Brain microvascular endothelial cell (primary cell): ENCODE data around the gene ADAMTS2.

Experiments used
- DNase-seq: peaks from one replicate; pipeline ENCODE4 v3.0.0-alpha.2; 2020
- H3K27ac ChIP-seq: fragments of 250-450 bp; sonication (Bioruptor Pico); 2 replicates; pipeline ENCODE4 v1.5.1; 2020; ENCODE audit warnings: mild to moderate bottlenecking, moderate library complexity
- H3K27me3 ChIP-seq: fragments of 250-450 bp; sonication (Bioruptor Pico); replicated peaks from 2 replicates; pipeline ENCODE4 v1.5.1; 2020; ENCODE audit warnings: mild to moderate bottlenecking
- H3K36me3 ChIP-seq: fragments of 250-450 bp; sonication (Bioruptor Pico); replicated peaks from 2 replicates; pipeline ENCODE4 v1.5.1; 2020; ENCODE audit warnings: mild to moderate bottlenecking
- H3K4me3 ChIP-seq: 2 replicates; pipeline ENCODE4 v1.5.1; 2011; ENCODE audit warnings: low read depth, mild to moderate bottlenecking, control low read depth, low read length, moderate library complexity
- in situ Hi-C: cut with HindIII; loops from 2 replicates; pipeline ENCODE4 v1.10.0; 2017; ENCODE audit warnings: low sequenced_read_pairs, low pct_ligation_motif_present
- TF ChIP-seq, protein P1 (sequence below): IDR thresholded peaks from 2 replicates; pipeline ENCODE4 v1.5.1; 2011; ENCODE audit warnings: low read depth, mild to moderate bottlenecking, moderate library complexity, low read length, control low read depth, inconsistent platforms; ENCODE audit errors: missing control alignments

ADAMTS2 gene

DNA sequence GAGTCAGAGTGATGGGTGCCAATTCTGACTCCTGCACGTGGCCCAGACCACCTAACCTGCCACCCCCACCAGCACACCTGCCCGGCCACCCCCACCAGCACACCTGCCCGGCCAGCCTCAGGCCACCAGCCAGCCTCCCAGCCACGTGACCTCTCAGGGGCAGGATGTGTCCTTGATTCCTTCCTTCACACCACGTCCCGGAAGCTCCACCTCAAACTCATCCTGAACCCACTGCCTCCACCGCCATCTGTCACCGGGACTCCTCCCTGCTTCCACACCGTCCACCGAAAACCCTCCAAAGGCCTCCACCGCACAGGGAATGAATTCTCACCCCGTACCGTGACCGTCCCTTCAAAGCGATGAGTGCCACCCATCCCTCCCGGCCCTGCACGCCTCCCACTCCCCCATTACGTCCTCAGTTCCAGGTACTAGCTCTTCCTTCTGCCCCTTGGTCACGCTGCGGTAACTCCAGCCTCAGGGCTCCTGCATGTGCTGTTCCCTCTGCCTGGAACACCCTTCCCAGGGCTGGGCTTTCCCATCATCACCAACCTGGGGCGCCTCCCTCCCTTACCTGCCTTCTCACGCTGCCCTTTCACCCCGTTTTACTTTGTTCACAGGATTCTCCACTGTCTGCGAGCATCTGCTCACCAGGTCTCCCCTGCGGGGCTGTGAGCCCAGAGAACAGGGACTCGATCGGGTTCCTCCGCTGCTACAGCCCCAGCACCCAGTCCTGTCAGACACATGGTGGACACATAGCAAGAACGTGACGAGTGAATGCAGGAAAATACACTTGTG, 82.9 kb downstream of the ADAMTS2 start:
- H3K27me3 ChIP-seq = no peaks in the 10 kb centered on the region
- in situ Hi-C loops = no loop called here
- no peak for DNase-seq
- H3K36me3 ChIP-seq = no peaks in the 10 kb centered on the region
- H3K27ac ChIP-seq = no peak overlapping the region
- TF ChIP-seq, protein P1, sequence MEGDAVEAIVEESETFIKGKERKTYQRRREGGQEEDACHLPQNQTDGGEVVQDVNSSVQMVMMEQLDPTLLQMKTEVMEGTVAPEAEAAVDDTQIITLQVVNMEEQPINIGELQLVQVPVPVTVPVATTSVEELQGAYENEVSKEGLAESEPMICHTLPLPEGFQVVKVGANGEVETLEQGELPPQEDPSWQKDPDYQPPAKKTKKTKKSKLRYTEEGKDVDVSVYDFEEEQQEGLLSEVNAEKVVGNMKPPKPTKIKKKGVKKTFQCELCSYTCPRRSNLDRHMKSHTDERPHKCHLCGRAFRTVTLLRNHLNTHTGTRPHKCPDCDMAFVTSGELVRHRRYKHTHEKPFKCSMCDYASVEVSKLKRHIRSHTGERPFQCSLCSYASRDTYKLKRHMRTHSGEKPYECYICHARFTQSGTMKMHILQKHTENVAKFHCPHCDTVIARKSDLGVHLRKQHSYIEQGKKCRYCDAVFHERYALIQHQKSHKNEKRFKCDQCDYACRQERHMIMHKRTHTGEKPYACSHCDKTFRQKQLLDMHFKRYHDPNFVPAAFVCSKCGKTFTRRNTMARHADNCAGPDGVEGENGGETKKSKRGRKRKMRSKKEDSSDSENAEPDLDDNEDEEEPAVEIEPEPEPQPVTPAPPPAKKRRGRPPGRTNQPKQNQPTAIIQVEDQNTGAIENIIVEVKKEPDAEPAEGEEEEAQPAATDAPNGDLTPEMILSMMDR = no peak
- no peak overlapping the region for H3K4me3 ChIP-seq

DNA sequence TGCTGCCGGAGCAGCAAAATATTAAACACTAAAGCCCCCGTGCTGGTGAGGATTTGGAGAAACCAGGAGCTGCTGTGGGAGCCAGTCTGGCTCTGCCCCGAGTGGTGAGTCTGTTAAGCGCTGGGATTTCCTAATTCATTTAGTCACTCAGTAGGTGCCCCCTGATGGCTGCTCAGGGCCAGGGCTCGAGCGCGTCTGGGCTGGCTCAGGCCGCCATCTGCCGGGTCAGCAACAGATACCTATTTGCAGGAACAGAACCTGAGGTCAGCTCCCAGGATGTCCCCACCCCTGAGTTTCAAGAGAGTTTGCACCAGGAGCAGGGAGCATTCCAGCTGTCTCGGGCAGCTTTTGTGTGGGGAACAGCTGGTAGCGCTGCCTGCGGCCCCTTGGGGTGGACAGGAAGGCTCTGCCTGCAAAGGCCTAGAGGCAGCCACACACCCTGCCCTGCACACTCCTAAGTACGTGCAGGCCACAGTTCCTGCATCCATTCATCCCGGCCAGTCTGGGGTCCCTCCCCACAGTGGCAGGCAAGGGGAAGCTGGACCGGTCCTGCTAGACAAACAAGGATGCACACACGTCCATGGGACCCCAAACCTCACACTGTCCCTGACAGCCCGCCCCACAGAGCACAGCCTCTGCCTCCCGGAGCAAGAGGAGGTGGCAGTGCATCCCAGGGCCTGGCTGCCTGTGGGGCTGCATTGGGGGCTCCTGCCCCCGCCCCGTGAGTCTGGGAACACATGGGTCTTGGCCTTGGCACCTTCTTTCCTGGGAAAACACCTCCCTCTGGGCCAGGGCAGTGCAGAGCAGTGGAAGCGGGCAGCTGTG, 83.7 kb downstream of the ADAMTS2 start:
- Histone ChIP-seq H3K4me3 (no peak overlapping the region), H3K27ac (no peak overlapping the region), H3K36me3 (no peaks in the 10 kb centered on the region), H3K27me3 (no peaks in the 10 kb centered on the region)
- TF ChIP-seq, protein P1 = peak; percentile 67
- in situ Hi-C loops = no loop called here
- DNase-seq = no peak

DNA sequence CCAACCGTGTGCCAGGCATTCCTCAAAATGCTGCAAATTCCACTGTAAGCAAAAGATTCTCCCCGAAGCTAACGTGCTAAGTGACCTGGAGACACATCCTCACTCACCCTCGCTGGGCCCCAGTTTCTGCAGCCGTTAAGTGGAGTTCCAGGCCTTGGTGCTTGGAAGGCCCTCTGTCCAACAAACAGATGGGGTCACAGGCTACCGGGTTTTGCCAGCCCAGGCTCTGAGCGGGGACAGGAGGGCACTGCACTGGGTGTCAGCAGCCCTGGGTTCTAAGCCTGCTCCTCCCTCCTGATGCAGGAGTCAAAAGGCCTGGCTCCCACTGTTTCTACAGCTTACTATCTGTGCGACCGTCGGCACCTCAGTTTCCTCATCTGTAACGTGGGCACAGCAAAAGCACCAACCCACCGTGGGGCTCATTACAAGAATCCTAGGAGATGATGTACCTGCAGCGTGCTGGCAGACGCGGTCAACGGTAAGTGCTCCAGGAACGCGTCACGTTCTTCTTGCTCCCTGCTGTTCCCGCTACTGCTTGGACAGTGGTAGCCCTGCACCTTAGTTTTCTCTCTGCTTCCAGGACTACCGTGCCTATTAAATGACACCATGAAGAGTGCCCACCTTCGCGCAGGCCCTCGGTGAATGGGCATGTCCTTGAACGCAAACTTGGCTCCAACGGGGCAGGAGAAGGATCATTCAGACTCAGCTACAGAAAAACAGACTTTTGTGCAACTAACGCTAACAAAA, 84.8 kb downstream of the ADAMTS2 start:
- H3K4me3 ChIP-seq = no peak overlapping the region
- in situ Hi-C loops = no loop called here
- H3K36me3 ChIP-seq = no peaks in the 10 kb centered on the region
- TF ChIP-seq, protein P1 = no peak
- H3K27ac ChIP-seq = no peak overlapping the region
- H3K27me3 ChIP-seq = no peaks in the 10 kb centered on the region
- DNase-seq = no peak

DNA sequence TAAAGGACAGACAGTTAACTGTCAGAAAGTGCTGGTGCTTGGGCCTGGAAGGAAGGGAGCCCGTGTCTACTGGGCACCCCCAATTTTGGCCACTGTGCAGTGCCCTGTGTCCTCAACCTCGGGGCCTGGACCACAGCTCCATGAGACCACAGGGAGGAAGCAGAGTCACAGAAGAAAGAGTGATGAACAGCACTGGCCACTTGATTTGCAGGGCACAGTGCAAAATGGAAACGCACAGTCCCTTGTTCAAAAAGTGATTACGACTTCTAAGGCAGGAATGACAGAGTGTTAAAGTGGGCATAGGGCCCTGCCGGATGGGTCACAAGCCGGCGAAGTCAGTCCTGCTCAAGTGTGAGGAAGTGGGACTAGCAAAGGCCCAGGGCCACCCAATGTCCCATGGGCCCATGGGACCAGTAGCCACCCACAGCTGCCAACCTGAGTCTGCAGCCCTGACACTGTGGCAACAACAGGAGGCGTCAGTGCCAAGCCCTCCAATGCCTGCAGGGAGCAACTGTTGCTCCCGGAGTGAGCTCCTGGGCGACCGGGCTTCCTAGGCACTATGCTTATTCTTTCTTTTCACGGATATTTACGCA, 85.4 kb downstream of the ADAMTS2 start:
- H3K27ac ChIP-seq = no peak overlapping the region
- TF ChIP-seq, protein P1 = no peak
- no peak for DNase-seq
- H3K4me3 ChIP-seq = no peak overlapping the region
- H3K27me3 ChIP-seq = no peaks in the 10 kb centered on the region
- H3K36me3 ChIP-seq = no peaks in the 10 kb centered on the region
- in situ Hi-C loops = no loop called here

DNA sequence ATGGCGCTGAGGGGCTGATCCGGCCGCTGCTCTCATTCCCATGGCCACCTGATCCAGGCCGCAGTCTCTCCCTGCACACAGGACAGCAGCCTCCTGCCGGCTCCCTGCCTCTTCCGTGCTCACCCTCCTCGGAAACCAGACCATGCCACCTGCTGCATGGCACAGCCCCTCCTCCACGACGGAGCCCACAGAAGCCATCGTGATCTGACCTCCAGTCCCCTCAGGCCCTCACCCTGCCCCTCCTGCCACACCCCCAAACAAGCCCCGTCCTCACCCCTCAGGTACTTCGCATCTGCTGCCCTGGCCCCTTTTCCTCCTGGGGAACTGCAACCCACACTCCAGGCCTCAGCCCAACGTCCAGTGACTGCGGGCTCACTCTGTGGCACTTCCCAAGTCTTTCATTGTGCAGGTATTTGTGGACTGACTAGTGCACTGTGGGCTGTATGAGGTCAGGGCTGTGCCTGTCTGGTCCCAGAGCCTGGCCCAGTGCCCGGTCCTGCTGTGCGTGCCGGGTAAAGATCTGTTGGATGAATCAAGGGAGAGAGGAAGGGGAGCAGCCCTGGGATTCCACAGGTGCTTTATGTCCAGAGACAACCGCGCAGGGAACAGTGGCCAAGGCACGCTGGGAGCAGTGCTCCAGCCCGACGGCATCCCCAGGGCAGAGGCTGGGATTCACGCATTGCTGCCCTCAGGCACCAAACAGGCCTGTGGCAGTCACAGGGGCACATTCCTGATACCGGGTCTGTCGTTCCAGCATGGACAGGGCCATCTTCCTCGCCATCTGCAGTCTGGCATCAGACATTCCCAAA, 86.1 kb downstream of the ADAMTS2 start:
- peak; percentile 51 for DNase-seq
- H3K4me3 ChIP-seq = no peak overlapping the region
- TF ChIP-seq, protein P1 = no peak
- in situ Hi-C loops = no loop called here
- H3K36me3 ChIP-seq = no peaks in the 10 kb centered on the region
- no peak overlapping the region for H3K27ac ChIP-seq
- no peaks in the 10 kb centered on the region for H3K27me3 ChIP-seq
